GM19397 (cell line): Measurements from ENCODE around the gene POU2F1.

ENCODE experiments used
- ATAC-seq: cut with Tn5 transposase; IDR thresholded peaks from one replicate; pipeline ENCODE4 v1.9.1; 2021; ENCODE audit warnings: mild to moderate bottlenecking, moderate library complexity; ENCODE audit not compliant: unreplicated experiment

Gene POU2F1

GRCh38 chr1:167457936-167458584, 237.4 kb downstream of the POU2F1 start:
- ATAC-seq, result no peak

- ATAC-seq, result no peak
Measured at GRCh38 chr1:167460836-167461235, 240.2 kb downstream of the POU2F1 start.

GRCh38 chr1:167462341-167462740, 241.7 kb downstream of the POU2F1 start:
- ATAC-seq, result no peak

GRCh38 chr1:167463080-167463479, 242.4 kb downstream of the POU2F1 start:
- no peak for ATAC-seq

- ATAC-seq, result no peak
Measured at GRCh38 chr1:167463875-167464575, 243.3 kb downstream of the POU2F1 start.

- no peak for ATAC-seq
Measured at GRCh38 chr1:167465018-167465417, 244.3 kb downstream of the POU2F1 start.

- no peak for ATAC-seq
Measured at GRCh38 chr1:167465743-167466142, 245.1 kb downstream of the POU2F1 start.

- no peak for ATAC-seq
Measured at GRCh38 chr1:167467126-167467710, 246.5 kb downstream of the POU2F1 start.

- no peak for ATAC-seq
Measured at GRCh38 chr1:167467752-167468151, 247.1 kb downstream of the POU2F1 start.

- no peak for ATAC-seq
Measured at GRCh38 chr1:167469280-167469965, 248.7 kb downstream of the POU2F1 start.

GRCh38 chr1:167471568-167471967, 250.9 kb downstream of the POU2F1 start:
- ATAC-seq, result no peak

GRCh38 chr1:167472752-167473521, 252.3 kb downstream of the POU2F1 start:
- ATAC-seq, result no peak

GRCh38 chr1:167473761-167474160, 253.1 kb downstream of the POU2F1 start:
- no peak for ATAC-seq

GRCh38 chr1:167474191-167474641, 253.5 kb downstream of the POU2F1 start:
- ATAC-seq, result no peak

- ATAC-seq, result no peak
Measured at GRCh38 chr1:167476061-167476460, 255.4 kb downstream of the POU2F1 start.
